Esophagus squamous epithelium (tissue), 4 donors: ENCODE measurements around the gene MCM6.
"Not testable (repeated sequence)": the region's sequence is repeated elsewhere in the genome, so short reads cannot be mapped to it uniquely, and the experiment has no call there.

Experiments used
- CTCF ChIP-seq, 6 experiments: fragments of 450-650 bp in 4 of 6; fragments of 200-600 bp in 2 of 6; sonication (generic) in 2 of 6; IDR thresholded peaks; one replicate each; pipeline ENCODE4 v1.5.1; 2016 to 2019; ENCODE audit warnings: antibody characterized with exemption in 6 of 6, mild to moderate bottlenecking in 4 of 6, moderate library complexity in 4 of 6
- POLR2A ChIP-seq, 4 donors: fragments of 450-650 bp; IDR thresholded peaks; one replicate each; pipeline ENCODE4 v1.6.1; 2017; ENCODE audit warnings: antibody characterized with exemption in 4 of 4, mild to moderate bottlenecking in 4 of 4, moderate library complexity in 3 of 4

GRCh38 chr2:135876770-135877169 is 527 bp upstream of the MCM6 start:
- not testable (repeated sequence) for TF ChIP-seq CTCF, POLR2A (IDR thresholded peaks at IDR 0.05)
